ENCODE measurements around the gene CFAP119.

GRCh38 chr16:30766933-30767284 lies 5.0 kb upstream of the CFAP119 start:
- no peak for TF ChIP-seq POLR2A (IDR thresholded peaks at IDR 0.05)
- TF ChIP-seq POLR2AphosphoS5 (IDR thresholded peaks at IDR 0.05), result no peak

Measured in prostate gland (tissue), 1 donor.